GM19372 (cell line): Measurements from ENCODE around the gene CLPTM1.

ENCODE experiments used
- ATAC-seq: cut with Tn5 transposase; IDR thresholded peaks from one replicate; pipeline ENCODE4 v1.9.1; 2021; ENCODE audit warnings: mild to moderate bottlenecking, low read depth, moderate library complexity; ENCODE audit not compliant: unreplicated experiment

The CLPTM1 gene

GRCh38 chr19:45041125-45041524 lies 85.9 kb downstream of the CLPTM1 start:
- no peak for ATAC-seq
